DOHH2 (cell line): ENCODE measurements around the gene TMEM200A.

Source experiments
- EZH2phosphoT487 ChIP-seq: fragments of 200-600 bp; sonication (generic); IDR thresholded peaks from 2 replicates; pipeline ENCODE4 v1.6.1; 2017; ENCODE audit warnings: borderline replicate concordance, mild to moderate bottlenecking, antibody characterized with exemption, low read length, moderate library complexity, mixed read lengths
- TF ChIP-seq, protein P1 (sequence below): fragments of 200-600 bp; sonication (generic); IDR thresholded peaks from one replicate; pipeline ENCODE4 v1.5.1; 2014; ENCODE audit warnings: antibody characterized with exemption, mild to moderate bottlenecking, low read depth, low read length; ENCODE audit not compliant: poor library complexity, severe bottlenecking

GRCh38 chr6:130362128-130362527 is 3.7 kb upstream of the TMEM200A start:
- TF ChIP-seq, protein P1, sequence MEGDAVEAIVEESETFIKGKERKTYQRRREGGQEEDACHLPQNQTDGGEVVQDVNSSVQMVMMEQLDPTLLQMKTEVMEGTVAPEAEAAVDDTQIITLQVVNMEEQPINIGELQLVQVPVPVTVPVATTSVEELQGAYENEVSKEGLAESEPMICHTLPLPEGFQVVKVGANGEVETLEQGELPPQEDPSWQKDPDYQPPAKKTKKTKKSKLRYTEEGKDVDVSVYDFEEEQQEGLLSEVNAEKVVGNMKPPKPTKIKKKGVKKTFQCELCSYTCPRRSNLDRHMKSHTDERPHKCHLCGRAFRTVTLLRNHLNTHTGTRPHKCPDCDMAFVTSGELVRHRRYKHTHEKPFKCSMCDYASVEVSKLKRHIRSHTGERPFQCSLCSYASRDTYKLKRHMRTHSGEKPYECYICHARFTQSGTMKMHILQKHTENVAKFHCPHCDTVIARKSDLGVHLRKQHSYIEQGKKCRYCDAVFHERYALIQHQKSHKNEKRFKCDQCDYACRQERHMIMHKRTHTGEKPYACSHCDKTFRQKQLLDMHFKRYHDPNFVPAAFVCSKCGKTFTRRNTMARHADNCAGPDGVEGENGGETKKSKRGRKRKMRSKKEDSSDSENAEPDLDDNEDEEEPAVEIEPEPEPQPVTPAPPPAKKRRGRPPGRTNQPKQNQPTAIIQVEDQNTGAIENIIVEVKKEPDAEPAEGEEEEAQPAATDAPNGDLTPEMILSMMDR: no peak
- TF ChIP-seq EZH2phosphoT487: no peak
